Smooth muscle cell (in vitro differentiated cells): ENCODE results near the gene GJD4. TPM values are rescaled to one million over a fixed set of nuclear protein-coding genes. Genes with fewer than 3 reads are reported as not detected.

Source experiments
- DNase-seq: peaks from one replicate; lab custom pipeline; 2025; ENCODE audit not compliant: unreplicated experiment; lab: John Stamatoyannopoulos, UW
- H2AFZ ChIP-seq: fragments of 200-600 bp; sonication (generic); 2 replicates; pipeline ENCODE4 v1.6.0; 2016; ENCODE audit warnings: antibody characterized with exemption, low read depth, mild to moderate bottlenecking
- H3F3A ChIP-seq: fragments of 200-600 bp; sonication (generic); 2 replicates; pipeline ENCODE4 v1.6.0; 2017; ENCODE audit warnings: antibody characterized with exemption, low read depth
- H3K27ac ChIP-seq: fragments of 200-600 bp; sonication (generic); 2 replicates; pipeline ENCODE4 v1.5.1; 2016; ENCODE audit warnings: low read depth, mild to moderate bottlenecking
- H3K27me3 ChIP-seq: fragments of 200-600 bp; sonication (generic); 2 replicates; pipeline ENCODE4 v1.6.1; 2016; ENCODE audit warnings: low read depth, mild to moderate bottlenecking
- H3K36me3 ChIP-seq: fragments of 200-600 bp; sonication (generic); 2 replicates; pipeline ENCODE4 v1.5.1; 2016; ENCODE audit warnings: low read depth
- H3K4me1 ChIP-seq: fragments of 200-600 bp; sonication (generic); 2 replicates; pipeline ENCODE4 v1.5.1; 2016; ENCODE audit warnings: low read depth
- H3K4me2 ChIP-seq: fragments of 200-600 bp; sonication (generic); 2 replicates; pipeline ENCODE4 v1.6.0; 2016; ENCODE audit warnings: mild to moderate bottlenecking
- H3K4me3 ChIP-seq: fragments of 200-600 bp; sonication (generic); 2 replicates; pipeline ENCODE4 v1.5.1; 2016; ENCODE audit warnings: mild to moderate bottlenecking
- H3K79me2 ChIP-seq: fragments of 200-600 bp; sonication (generic); 2 replicates; pipeline ENCODE4 v1.6.0; 2016; ENCODE audit warnings: low read depth, mild to moderate bottlenecking
- H3K9ac ChIP-seq: fragments of 200-600 bp; sonication (generic); 2 replicates; pipeline ENCODE4 v1.6.0; 2016; ENCODE audit warnings: low read depth
- H3K9me3 ChIP-seq: fragments of 200-600 bp; sonication (generic); replicated peaks from 2 replicates; pipeline ENCODE4 v1.5.1; 2016; ENCODE audit warnings: low read depth
- H4K20me1 ChIP-seq: fragments of 200-600 bp; sonication (generic); 2 replicates; pipeline ENCODE4 v1.6.0; 2016; ENCODE audit warnings: low read depth
- WGBS: methylation state at CpG from one replicate; pipeline ENCODE4 v1.1.7; 2016; ENCODE audit warnings: low lambda C conversion rate; 5-methylcytosine and 5-hydroxymethylcytosine counted together
- polyA plus RNA-seq: library from polyadenylated mRNA; unstranded; fragments of >200 nt; fragmentation: Nextera tagmentation; extraction: Ambion mirVana; gene quantifications from 2 replicates; pipeline ENCODE4 v1.2.1, GENCODE V29; 2016
- total RNA-seq: library from RNA; depleted of rRNA; stranded (reverse); fragments of >200 nt; gene quantifications from 2 replicates; pipeline ENCODE4 v1.2.3, GENCODE V29; 2014
- TF ChIP-seq, protein P1 (sequence below): fragments of 200-600 bp; sonication (generic); IDR thresholded peaks from 2 replicates; pipeline ENCODE4 v1.5.1; 2017; ENCODE audit warnings: borderline replicate concordance, mild to moderate bottlenecking, antibody characterized with exemption; ENCODE audit not compliant: insufficient read depth, poor library complexity, severe bottlenecking

The GJD4 gene, protein sequence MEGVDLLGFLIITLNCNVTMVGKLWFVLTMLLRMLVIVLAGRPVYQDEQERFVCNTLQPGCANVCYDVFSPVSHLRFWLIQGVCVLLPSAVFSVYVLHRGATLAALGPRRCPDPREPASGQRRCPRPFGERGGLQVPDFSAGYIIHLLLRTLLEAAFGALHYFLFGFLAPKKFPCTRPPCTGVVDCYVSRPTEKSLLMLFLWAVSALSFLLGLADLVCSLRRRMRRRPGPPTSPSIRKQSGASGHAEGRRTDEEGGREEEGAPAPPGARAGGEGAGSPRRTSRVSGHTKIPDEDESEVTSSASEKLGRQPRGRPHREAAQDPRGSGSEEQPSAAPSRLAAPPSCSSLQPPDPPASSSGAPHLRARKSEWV
- total RNA-seq, result not detected in 2 replicates
- not detected in 2 replicates for polyA plus RNA-seq

DNA sequence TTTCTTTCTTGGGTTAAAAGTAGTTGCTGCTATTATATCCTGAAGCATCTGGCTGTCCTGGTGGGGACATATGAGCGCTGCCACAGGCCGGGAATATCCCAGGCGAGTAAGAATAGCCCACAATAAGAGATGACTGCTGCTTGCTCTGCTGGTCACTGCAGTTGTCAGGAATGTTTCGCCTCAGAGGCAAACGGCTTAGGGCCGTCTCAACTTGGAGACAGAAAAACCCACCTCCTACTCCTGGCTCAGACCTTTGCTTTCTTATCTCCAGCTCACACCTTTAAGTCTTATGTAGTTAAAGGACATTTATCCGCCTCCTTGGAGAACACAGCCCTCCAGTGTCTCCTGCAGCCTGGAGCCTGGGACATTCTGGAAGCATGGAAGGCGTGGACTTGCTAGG lies at the start of gene GJD4:
Gene GJD4 (plus strand): TSS at position 151 of the 400 bp plus-strand sequence. CDS start 227 bp downstream, at position 378.
- no peaks in the 10 kb centered on the region for H3K27me3 ChIP-seq
- H3K9me3 ChIP-seq, result no peaks in the 10 kb centered on the region
- H3K27ac ChIP-seq, result no peak within 1 kb of the TSS
- no peaks in the 10 kb centered on the region for H3K36me3 ChIP-seq
- H2AFZ ChIP-seq, result no peak within 1 kb of the TSS
- no peak within 1 kb of the TSS for H3K9ac ChIP-seq
- DNase-seq, result no peak
- TF ChIP-seq, protein P1, sequence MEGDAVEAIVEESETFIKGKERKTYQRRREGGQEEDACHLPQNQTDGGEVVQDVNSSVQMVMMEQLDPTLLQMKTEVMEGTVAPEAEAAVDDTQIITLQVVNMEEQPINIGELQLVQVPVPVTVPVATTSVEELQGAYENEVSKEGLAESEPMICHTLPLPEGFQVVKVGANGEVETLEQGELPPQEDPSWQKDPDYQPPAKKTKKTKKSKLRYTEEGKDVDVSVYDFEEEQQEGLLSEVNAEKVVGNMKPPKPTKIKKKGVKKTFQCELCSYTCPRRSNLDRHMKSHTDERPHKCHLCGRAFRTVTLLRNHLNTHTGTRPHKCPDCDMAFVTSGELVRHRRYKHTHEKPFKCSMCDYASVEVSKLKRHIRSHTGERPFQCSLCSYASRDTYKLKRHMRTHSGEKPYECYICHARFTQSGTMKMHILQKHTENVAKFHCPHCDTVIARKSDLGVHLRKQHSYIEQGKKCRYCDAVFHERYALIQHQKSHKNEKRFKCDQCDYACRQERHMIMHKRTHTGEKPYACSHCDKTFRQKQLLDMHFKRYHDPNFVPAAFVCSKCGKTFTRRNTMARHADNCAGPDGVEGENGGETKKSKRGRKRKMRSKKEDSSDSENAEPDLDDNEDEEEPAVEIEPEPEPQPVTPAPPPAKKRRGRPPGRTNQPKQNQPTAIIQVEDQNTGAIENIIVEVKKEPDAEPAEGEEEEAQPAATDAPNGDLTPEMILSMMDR, result no peak
- no peaks in the 10 kb centered on the region for H4K20me1 ChIP-seq
- no peaks in the 10 kb centered on the region for H3K79me2 ChIP-seq
- no peak within 1 kb of the TSS for H3K4me2 ChIP-seq
- H3F3A ChIP-seq, result no peaks in the 10 kb centered on the region
- no peak within 1 kb of the TSS for H3K4me3 ChIP-seq
- 65% methylated on average over 8 of the region's 8 CpGs for WGBS
- no peaks in the 10 kb centered on the region for H3K4me1 ChIP-seq

DNA sequence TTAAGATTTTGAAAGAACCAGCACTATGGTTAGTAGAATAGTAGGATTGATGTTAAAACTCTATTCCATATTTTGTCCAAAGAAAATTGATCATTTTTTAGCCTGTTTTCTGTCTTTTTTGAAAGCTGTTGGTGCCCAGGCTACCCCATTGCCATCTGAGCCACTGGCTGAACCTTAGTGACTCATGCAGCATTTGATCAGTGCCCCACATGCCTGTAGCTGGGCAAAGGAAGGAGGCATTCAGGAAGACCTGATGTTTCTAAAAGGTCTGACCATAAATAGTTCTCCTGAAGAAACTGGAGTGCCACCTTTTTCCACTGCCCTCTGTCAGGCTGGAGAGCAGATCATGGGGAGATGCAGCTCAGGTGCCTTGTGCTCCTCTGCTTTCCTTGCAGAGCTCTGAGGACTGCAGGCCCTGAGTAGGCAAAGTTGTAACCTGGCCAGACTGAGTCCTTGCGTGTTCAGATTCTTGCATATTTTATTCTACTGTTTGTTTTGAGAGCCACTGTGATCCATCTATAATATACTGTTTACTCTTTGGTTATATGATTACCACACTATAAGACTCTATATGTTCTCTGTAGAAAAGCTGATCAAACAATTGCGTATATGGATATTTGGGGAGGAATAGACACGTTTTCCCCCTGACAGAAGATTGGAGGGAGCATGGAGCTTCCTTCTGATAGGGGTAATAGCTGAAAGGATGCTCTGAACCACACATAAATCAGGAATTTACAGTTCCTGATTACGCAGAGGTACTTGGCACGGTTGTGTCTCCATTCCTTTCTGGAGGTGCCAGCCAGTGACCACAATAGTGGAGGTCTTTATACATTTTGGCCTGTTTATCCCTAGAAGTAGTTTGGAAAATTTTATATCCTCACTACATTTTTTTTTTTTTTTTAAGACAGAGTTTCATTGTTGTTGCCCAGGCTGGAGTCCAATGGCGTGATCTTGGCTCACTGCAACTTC lies 48.9 kb upstream of the GJD4 start:
- H3K27ac ChIP-seq, result no peak overlapping the region

DNA sequence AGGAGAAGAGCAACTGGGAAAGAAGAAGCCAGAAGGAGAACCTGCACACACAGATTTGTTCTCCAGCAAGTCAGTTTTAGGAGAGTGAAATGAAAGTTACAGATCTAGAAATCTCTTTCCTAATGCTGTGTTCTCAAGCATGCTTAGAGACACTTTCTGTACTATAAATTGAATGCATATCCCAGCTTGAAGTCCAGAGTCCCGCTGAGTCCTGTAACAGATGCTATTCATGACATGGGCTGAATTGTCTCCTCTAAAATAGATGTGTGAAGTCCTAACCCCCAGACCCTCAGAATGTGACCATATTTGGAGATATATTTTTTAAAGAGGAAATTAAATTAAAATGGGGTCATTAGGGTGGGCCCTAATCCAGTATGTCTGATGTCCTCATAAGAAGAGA lies 46.9 kb upstream of the GJD4 start:
- Histone ChIP-seq H3K27ac (no peak overlapping the region), H2AFZ (no peak overlapping the region), H3K4me2 (no peak overlapping the region), H3K9me3 (no peaks in the 10 kb centered on the region), H3K9ac (no peak overlapping the region), H3K4me1 (peaks cover 3% of the 10 kb centered on the region), H3K36me3 (no peaks in the 10 kb centered on the region), H3F3A (no peaks in the 10 kb centered on the region), H3K4me3 (no peak overlapping the region), H3K79me2 (no peaks in the 10 kb centered on the region), H3K27me3 (no peaks in the 10 kb centered on the region), H4K20me1 (no peaks in the 10 kb centered on the region)
- TF ChIP-seq, protein P1, result no peak
- DNase-seq, result no peak
- 97% methylated on average over 1 of the region's 1 CpG for WGBS

More for the DNA sequence above, 48.9 kb upstream of the GJD4 start:
- H2AFZ ChIP-seq, result no peak overlapping the region
- no peaks in the 10 kb centered on the region for H4K20me1 ChIP-seq
- no peaks in the 10 kb centered on the region for H3K9me3 ChIP-seq
- no peak overlapping the region for H3K9ac ChIP-seq
- peaks cover 3% of the 10 kb centered on the region for H3K4me1 ChIP-seq
- 98% methylated on average over 6 of the region's 6 CpGs for WGBS
- H3K4me2 ChIP-seq, result no peak overlapping the region
- TF ChIP-seq, protein P1, result no peak
- no peaks in the 10 kb centered on the region for H3K27me3 ChIP-seq
- no peaks in the 10 kb centered on the region for H3K36me3 ChIP-seq
- no peaks in the 10 kb centered on the region for H3F3A ChIP-seq
- no peak for DNase-seq
- no peaks in the 10 kb centered on the region for H3K79me2 ChIP-seq
- H3K4me3 ChIP-seq, result no peak overlapping the region
